ENCODE measurements around the gene PIGT.

PIGT gene

DNA sequence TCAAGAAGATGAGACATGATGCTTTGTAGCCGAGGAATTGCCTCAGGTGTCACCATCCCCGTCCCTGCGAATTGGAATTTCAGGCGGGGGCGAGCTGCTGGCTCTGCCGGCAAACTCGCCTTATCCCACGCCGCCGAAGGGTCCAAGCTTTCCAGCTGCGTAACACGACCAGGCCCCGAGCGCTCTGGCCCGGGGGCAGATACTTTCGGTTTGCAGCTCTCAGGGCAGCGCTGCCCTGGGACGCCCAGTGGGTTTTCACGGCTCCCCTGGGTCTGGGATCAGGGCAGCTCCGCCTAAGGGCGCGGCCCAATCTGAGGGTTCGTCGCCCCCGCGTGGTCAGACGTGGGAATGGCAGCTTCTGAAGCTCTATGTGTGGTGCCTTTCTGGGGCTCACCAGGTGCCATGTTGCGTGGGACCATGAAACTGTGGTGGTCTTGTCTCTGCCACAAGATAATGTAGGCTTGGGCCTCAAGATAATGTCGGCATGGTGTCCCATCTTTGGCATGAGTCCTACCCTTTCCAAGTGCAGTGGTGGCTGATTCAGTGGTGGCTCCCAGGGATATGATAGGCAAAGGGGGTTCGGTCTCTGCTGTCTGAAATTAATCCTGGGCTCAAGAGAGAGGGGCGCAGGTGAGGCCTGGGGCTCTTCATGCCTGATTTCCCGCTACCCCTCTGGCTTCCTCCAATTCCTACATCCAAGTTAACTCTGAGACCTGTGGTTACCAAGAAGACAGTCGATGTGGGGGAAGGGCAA, 21.0 kb downstream of the PIGT start:
- FAIRE-seq (peak; percentile 85), DNase-seq (ENCODE audit: insufficient read length) (peak; percentile 74)
- TF ChIP-seq POLR2A (IDR thresholded peaks at IDR 0.05; ENCODE audit: low read depth, low read length) (no peak), POLR2AphosphoS5 (IDR thresholded peaks at IDR 0.05; ENCODE audit: low read depth, low read length) (no peak), TAF1 (IDR thresholded peaks at IDR 0.05; ENCODE audit: borderline replicate concordance, low read depth, low read length) (no peak)

DNA sequence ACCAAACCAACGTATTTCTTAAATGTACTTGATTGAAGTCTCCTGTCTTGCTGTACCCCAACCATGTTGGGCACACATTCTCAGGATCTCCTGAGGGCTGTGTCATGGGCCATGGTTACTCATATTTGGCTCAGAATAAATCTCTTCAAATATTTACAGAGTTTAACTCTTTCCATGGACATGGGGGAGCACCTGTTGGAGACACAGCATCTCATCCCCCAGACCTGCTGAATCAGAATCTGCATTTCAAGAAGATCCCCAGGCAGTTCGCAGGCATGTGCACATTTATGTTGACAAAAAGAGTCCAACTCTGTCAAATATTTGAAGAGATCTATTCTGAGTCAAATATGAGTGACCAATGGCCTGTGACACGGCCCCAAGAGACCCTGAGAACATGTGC, 24.5 kb downstream of the PIGT start:
- TF ChIP-seq POLR2A (IDR thresholded peaks at IDR 0.05; ENCODE audit: low read depth, low read length) (no peak), POLR2AphosphoS5 (IDR thresholded peaks at IDR 0.05; ENCODE audit: low read depth, low read length) (no peak), TAF1 (IDR thresholded peaks at IDR 0.05; ENCODE audit: borderline replicate concordance, low read depth, low read length) (no peak)
- FAIRE-seq (no peak), DNase-seq (ENCODE audit: insufficient read length) (no peak)

DNA sequence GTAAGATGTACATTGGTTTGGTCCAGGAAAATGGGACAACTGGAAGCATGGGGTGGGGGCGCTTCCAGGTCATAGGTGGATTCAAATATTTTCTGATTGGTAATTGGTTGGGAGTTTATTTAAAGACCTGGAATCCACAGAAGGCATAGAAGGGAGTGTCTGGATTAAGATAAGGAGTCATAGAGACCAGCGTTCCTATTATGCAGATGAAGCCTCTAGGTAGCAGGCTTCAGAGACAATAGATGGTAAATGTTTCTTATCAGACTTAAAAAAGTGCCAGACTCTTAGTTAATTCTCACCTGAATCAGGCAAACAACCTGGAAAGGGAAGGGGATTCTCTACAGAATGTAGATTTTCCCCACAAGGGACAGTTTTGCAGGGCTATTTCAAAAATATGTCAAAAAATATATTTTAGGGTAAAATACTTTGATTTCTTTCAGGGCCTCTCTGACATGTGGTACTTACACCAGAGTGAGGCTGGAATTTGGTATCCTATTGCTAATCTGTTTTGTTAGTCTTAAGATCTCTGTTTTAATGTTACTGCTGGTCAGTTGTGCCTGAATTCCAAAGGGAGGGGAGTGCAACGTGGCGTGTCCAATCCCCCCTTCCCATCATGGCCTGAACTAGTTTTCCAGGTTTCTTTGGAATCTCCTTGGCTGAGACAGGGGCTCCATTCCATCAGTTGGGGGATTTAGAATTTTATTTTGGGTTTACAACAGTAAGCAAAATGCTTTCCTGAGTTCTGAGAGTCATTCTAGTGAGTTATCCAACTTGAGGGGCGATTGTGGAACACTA, 25.1 kb downstream of the PIGT start:
- DNase-seq (ENCODE audit: insufficient read length): no peak
- TF ChIP-seq TAF1 (IDR thresholded peaks at IDR 0.05; ENCODE audit: borderline replicate concordance, low read depth, low read length) (no peak), POLR2AphosphoS5 (IDR thresholded peaks at IDR 0.05; ENCODE audit: low read depth, low read length) (no peak), POLR2A (IDR thresholded peaks at IDR 0.05; ENCODE audit: low read depth, low read length) (no peak)
- no peak for FAIRE-seq

DNA sequence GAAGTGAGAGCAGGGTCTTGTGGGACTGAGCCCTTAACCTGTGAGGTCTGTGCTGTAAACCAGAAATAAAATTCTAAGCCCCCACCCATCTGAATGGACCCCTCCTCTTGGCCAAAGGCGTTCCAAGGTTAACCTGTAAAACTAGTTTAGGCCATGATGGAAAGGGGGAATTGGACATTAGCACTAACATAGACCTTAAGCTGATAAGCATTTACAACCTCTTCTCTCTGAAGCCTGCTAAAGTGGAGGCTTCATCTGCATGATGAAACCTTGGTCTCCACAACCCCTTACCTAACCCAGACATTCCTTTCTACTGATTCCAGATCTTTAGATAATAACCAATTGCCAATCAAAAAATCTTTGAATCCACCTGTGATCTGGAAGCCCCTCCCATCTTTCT, 25.8 kb downstream of the PIGT start:
- no peak for DNase-seq (ENCODE audit: insufficient read length)
- FAIRE-seq: no peak
- TF ChIP-seq POLR2AphosphoS5 (IDR thresholded peaks at IDR 0.05; ENCODE audit: low read depth, low read length) (no peak), POLR2A (IDR thresholded peaks at IDR 0.05; ENCODE audit: low read depth, low read length) (no peak), TAF1 (IDR thresholded peaks at IDR 0.05; ENCODE audit: borderline replicate concordance, low read depth, low read length) (no peak)

DNA sequence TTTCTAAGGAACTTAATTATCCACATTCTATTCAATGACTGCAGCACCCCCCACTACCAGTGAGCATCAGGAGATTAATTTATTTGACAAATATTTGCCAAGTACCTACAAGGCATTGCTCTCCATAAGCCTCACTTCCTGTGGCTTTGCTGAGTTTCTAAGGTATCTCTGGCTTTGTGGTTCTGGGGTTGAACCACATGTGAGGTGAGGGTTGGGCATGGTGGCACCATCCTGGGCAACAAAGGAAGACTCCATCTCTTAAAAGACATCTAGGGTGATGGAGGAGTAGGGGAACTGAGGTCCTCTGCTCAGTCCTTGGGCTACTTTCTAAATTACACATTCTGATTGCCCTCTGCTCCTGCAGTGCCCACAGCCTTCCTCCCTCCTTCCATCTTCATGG, 28.1 kb downstream of the PIGT start:
- DNase-seq (ENCODE audit: insufficient read length) (no peak), FAIRE-seq (no peak)
- TF ChIP-seq TAF1 (IDR thresholded peaks at IDR 0.05; ENCODE audit: borderline replicate concordance, low read depth, low read length): no peak
- no peak for TF ChIP-seq POLR2AphosphoS5 (IDR thresholded peaks at IDR 0.05; ENCODE audit: low read depth, low read length)
- TF ChIP-seq POLR2A (IDR thresholded peaks at IDR 0.05; ENCODE audit: low read depth, low read length): no peak

DNA sequence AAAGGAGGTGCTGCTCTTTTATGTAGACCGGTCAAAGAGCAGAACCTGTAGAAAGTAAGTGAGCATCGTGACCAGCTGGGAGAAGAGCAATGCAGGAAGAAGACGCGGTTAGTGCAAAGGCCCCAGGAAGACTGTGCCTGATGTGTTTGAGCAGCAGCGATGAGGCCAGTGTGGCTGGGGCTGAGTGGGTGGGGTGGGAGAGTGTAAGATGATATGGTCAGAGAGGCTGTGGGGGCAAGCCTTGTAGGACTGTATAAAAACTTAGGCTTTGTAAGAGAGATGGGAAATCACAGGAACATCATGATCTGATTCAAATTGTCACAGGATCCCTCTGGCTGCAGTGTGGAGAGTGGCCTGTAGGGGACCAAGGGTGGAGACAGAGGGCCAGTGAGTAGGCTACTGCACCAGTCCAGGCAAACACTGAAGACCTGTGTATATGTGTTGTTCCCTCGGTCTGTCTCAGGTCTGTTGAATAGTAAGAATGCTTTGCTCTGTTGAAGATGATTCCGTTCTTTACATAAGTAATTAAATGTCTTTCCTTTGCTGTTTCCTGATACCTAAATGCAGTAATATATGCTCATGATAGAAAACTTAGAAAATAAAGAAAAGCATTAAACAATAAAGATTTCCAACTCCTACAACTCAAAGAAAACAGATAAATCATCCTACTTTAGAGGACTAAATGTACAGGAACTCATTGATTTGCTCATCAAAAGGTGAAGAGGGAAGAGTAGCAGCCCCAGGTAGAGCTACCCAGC, 30.0 kb downstream of the PIGT start:
- TF ChIP-seq TAF1 (IDR thresholded peaks at IDR 0.05; ENCODE audit: borderline replicate concordance, low read depth, low read length) (no peak), POLR2AphosphoS5 (IDR thresholded peaks at IDR 0.05; ENCODE audit: low read depth, low read length) (no peak), POLR2A (IDR thresholded peaks at IDR 0.05; ENCODE audit: low read depth, low read length) (no peak)
- DNase-seq (ENCODE audit: insufficient read length): no peak

DNA sequence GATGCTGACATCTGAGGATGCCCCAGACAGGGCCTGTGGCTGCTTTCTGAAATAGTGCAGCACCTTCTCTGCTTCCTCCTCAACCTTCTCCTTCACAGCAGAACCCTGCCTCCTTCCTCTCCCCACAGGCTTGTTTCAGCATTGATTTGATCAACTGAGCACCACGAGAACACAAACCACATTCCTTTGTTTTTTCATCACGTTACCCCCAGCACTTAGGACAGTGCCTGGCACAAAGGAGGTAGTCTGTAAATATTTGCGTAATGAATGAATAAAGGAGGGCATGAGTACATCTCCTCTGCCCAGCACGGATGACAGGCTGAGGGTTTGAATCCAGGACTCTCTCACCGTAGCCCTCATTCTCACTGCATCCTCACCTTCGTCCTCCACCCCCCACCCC, 32.3 kb downstream of the PIGT start:
- TF ChIP-seq POLR2AphosphoS5 (IDR thresholded peaks at IDR 0.05; ENCODE audit: low read depth, low read length) (no peak), POLR2A (IDR thresholded peaks at IDR 0.05; ENCODE audit: low read depth, low read length) (no peak), TAF1 (IDR thresholded peaks at IDR 0.05; ENCODE audit: borderline replicate concordance, low read depth, low read length) (no peak)
- no peak for FAIRE-seq
- no peak for DNase-seq (ENCODE audit: insufficient read length)

More for the DNA sequence above, 30.0 kb downstream of the PIGT start:
- FAIRE-seq: peak; percentile 36

DNA sequence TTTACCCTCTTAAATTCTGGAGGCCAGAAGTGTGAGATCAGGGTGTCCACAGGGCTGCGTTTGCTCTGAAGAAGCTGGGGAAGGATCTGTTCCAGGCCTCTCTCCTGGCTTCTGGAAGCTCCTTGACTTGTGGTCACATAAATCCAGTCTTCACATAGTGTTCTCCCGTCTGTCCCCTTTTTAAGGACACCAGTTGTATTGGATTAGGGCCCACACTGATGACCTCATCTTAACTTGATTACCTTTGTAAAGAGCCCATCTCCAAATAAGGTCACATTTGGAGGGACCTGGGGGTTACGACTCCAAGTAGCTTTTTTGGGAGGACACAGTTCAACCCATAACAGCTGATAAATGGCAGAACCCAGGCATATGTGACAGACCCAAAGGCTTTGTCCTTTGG, 33.6 kb downstream of the PIGT start:
- FAIRE-seq (no peak), DNase-seq (ENCODE audit: insufficient read length) (no peak)
- no peak for TF ChIP-seq TAF1 (IDR thresholded peaks at IDR 0.05; ENCODE audit: borderline replicate concordance, low read depth, low read length)
- TF ChIP-seq POLR2A (IDR thresholded peaks at IDR 0.05; ENCODE audit: low read depth, low read length): no peak
- TF ChIP-seq POLR2AphosphoS5 (IDR thresholded peaks at IDR 0.05; ENCODE audit: low read depth, low read length): no peak

DNA sequence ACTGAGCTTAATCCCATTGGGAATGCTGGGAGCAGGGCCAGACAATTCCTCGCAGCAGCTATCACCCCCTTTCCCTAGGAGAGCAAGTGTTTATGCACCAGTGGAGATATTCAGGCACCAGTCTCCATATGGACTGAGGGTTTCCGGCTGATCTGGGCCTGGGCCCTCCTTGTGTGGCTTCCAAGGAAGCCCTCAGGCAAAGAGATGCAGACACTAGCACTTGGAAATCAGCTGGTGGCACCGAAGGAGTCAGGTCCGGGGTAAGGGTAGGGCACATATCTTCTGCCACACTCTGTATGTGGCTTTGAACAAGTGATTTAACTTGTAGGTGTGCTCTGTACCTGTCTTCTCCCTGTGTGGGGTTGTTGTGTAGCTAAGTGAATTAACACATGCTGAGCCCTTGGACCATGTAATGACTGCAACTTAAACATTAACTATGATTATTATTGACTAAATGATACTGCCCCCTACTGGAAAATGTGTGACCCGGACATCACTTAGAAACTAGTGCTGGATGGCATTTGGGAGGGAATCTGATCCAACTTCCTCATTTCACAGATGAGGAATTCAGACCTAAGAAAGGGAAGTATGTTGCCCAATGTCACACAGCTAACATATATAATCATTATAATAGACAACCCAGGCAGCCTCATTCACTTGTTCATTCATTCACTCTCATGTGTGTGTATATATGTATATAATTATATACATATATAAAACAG, 34.3 kb downstream of the PIGT start:
- DNase-seq (ENCODE audit: insufficient read length): no peak
- TF ChIP-seq POLR2A (IDR thresholded peaks at IDR 0.05; ENCODE audit: low read depth, low read length) (no peak), POLR2AphosphoS5 (IDR thresholded peaks at IDR 0.05; ENCODE audit: low read depth, low read length) (no peak), TAF1 (IDR thresholded peaks at IDR 0.05; ENCODE audit: borderline replicate concordance, low read depth, low read length) (no peak)
- no peak for FAIRE-seq

DNA sequence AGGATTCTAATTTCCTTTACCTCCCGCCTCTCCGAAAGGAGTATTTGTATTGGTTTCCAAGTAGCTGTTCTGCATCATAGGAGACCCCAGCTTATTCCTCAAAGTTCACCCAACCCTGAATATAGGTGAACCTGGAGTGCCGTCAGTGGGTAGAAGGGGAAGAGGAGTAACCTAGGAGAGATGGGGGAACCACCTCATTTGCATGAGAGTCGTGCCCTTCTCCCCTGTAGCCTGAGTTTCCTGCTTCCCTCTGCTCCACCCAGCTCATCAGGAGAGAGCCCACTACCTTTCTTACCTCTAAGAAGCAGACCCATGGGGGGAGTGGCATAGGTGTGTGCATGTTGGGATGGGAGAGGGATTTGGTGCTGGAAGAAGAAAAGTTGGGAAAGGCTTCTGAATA, 36.3 kb downstream of the PIGT start:
- DNase-seq (ENCODE audit: insufficient read length) (no peak), FAIRE-seq (no peak)
- TF ChIP-seq TAF1 (IDR thresholded peaks at IDR 0.05; ENCODE audit: borderline replicate concordance, low read depth, low read length): no peak
- TF ChIP-seq POLR2AphosphoS5 (IDR thresholded peaks at IDR 0.05; ENCODE audit: low read depth, low read length): no peak
- no peak for TF ChIP-seq POLR2A (IDR thresholded peaks at IDR 0.05; ENCODE audit: low read depth, low read length)
